EL (cell line): Measurements from ENCODE around the gene PARP6.

Experiments used
- DNase-seq: peaks from one replicate; pipeline ENCODE4 v3.0.0-alpha.2; 2016

The PARP6 gene

GRCh38 chr15:72231066-72231832, 41.1 kb downstream of the PARP6 start, which contains the start of gene PKM:
Gene PKM (minus strand): TSS chr15:72231190. CDS start chr15:72219097, 12,093 bp downstream.
- DNase-seq, result peak; percentile 98

GRCh38 chr15:72230197-72231065, 41.9 kb downstream of the PARP6 start:
- DNase-seq, result peak; percentile 90

GRCh38 chr15:72229947-72230196, 42.5 kb downstream of the PARP6 start:
- no peak for DNase-seq

DNA sequence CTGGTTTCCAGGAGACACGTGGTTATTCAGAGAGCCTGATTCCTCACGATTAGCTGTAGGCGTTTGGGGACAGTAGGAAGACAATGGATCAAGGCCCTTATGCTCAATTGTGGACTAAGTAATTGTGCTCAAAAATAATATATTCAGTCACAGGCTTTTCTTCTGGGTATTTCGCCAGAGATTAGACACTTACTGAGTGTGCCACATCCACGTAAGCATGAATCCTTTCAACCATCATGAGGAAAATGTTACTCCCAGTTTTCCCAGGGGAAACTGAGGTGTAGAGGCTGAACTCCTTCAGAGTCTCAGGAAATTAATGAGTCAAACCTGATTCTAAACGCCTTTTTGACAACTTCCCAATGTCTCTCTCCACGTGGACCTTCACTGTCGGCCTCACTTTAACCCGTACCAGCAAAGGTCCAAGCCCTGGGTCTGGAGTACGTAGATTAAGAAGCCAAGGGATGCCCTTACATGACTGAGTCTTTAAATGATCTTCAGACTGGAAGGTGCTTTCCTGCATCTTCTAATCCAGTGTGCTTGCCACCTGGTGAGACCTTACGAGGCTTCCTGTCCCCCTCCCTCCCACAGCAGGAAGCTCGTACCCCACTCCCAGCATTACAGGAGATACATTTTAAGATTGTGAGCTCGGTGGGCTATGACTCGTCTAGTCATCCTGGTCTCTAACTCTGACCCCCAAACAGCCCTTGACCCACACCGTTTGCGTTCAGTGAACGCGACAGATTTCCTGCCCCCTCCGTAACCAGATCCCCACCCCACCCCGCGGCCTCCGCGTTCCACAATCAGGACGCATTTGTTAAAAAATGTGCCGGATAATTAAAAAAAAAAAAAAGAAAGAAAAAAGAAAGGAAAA, 43.0 kb downstream of the PARP6 start:
- no peak for DNase-seq

GRCh38 chr15:72227720-72228119, 44.6 kb downstream of the PARP6 start:
- peak; percentile 25 for DNase-seq

- peak; percentile 87 for DNase-seq
Observed at GRCh38 chr15:72227192-72227586, 45.2 kb downstream of the PARP6 start.

DNA sequence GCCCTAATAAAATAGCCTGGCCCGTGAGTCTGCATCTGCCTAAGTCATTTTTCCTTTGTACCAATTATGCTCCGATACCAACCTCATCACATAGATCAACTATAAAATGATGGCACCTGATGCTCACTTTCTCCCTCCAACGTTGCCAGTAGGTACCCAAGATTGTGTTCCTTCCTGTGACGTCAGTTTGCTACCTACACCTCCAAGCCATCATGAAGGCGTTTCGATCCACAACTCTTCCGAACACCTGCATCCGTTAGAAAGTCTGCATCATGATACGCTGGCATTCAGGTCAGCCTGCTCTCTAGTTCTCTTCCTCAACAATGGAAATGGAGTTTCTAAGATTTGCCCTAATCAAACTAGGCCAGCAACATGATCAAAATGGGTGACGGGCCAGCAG, 49.1 kb downstream of the PARP6 start:
- no peak for DNase-seq

GRCh38 chr15:72222393-72222792, 50.0 kb downstream of the PARP6 start:
- peak; percentile 61 for DNase-seq

DNA sequence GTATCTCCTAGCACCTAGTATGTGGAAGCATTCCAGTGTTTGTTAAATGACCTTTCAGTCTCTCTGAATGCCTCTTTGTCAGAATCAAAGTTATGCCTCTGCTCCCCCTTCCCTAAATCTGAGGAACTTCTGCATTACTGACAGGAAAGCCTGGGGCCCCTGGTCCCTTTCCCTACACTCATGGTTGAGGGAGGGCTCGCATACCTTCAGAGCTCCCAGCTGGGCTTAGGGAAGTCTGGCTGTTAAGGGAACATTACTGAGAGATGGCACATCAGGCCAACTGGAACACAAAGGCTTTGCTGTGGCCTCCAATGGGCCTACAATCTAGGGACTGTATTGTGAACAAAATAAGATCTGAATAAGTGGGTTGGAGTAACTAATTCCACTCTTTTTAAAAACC, 51.7 kb downstream of the PARP6 start:
- DNase-seq, result no peak

DNA sequence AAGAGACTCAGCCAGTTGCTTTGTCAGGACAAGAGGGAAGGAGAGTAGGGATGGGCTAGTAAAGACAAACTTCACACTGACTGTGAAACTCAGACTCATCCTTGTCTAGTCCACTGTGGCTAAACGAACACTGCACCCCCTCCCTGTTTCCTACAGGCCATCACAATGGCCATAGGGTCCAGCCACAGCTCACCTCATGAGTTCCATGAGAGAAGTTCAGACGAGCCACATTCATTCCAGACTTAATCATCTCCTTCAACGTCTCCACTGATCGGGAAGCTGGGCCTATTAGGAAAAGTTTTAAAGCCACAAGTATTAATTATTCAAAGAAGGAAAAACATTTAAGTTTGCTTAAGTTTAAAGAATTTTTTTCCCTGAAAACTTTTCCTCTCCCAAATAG, 55.1 kb downstream of the PARP6 start:
- peak; percentile 34 for DNase-seq

DNA sequence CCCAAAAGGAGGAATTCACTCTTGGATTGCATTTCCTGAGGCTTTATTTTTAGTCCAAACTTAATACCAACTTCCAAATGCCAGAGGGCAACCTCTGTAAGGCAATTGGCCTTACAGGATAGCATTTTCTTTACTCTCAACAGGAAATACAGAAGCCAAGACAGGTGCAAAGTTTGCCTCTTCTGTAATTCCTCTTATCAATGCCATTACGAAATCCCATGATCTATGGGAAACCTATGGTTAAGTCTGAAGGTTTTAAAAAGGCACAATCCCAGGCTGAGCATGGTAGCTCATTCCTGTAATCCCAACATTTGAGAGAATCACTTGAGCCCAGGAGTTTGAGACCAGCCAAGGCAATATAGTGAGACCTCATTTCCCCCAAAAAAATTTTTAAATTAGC, 56.3 kb downstream of the PARP6 start:
- DNase-seq, result no peak

GRCh38 chr15:72207558-72208085, 64.7 kb downstream of the PARP6 start:
- DNase-seq, result no peak

DNA sequence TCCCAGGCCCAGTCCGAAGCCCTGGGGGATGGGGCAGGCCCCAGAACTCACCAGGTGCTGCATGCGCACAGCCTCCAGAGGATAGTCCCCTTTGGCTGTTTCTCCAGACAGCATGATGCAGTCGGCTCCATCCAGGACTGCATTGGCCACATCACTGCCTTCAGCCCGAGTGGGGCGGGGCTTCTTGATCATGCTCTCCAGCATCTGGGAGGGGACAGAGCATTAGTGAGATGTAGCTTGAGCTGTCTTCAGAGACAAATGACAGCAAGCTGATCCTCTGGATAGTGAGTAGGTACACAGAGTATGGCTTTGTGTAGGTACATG, 65.7 kb downstream of the PARP6 start:
- DNase-seq, result no peak

DNA sequence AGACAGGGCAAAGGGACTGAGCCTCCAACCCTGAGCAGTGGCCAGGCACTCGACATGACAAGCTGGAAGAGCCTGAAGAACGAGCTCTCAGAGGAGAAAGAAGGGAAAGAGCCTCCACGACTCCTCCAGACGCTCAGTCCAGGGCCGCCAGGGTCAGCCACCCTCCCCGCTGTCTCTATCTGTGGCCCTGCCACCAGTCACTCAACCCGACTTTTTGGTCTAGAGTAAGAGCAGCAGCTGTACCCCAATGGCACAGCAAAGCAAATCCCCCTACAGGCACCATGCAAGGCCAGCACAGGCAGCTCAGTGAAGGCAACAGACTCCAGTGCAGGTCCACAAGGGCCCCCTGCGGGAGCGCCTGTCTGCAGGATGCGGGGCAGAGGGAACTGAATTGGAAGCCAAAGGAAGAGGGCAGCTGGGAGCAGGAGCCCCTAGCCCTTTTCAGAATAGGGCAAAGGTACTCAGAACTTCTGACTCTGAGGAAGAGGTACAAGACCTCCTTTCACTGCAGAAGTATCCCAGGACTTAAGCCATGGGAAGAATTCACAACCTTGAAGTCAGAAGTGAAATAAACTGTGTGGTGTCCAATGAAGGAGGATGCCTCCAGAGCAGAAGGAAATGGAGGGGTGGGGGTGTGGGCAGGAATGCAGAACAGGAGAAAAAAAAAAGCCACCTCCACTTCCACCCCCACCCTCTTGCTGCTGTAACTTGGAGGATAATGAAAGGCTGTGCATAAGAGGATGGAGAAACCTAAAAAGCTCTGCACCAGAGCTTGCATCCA, 66.3 kb downstream of the PARP6 start:
- no peak for DNase-seq

DNA sequence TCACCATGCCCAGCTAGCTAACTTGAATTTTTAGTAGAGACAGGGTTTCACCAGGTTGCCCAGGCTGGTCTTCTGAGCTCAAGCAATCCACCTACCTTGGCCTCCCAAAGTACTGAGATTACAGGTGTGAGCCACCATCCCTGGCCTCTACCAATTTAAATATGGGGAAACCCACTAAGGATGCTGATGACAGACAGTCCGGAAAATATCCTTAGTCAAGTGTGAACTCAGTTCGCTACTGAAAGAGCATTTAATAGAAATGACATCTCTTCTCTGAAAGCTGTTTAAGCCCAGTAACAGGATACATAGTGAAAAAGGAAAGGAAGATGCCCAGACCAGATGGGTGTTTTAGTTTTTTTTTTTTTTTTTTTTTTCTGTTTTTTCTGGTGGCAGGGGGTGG, 67.1 kb downstream of the PARP6 start:
- no peak for DNase-seq

- peak; percentile 88 for DNase-seq
Observed at GRCh38 chr15:72203507-72203837, 68.9 kb downstream of the PARP6 start.

- no peak for DNase-seq
Observed at GRCh38 chr15:72202801-72203506, 69.4 kb downstream of the PARP6 start.

GRCh38 chr15:72202302-72202701, 70.1 kb downstream of the PARP6 start:
- DNase-seq, result no peak

- DNase-seq, result no peak
Observed at GRCh38 chr15:72201391-72201921, 70.9 kb downstream of the PARP6 start.

DNA sequence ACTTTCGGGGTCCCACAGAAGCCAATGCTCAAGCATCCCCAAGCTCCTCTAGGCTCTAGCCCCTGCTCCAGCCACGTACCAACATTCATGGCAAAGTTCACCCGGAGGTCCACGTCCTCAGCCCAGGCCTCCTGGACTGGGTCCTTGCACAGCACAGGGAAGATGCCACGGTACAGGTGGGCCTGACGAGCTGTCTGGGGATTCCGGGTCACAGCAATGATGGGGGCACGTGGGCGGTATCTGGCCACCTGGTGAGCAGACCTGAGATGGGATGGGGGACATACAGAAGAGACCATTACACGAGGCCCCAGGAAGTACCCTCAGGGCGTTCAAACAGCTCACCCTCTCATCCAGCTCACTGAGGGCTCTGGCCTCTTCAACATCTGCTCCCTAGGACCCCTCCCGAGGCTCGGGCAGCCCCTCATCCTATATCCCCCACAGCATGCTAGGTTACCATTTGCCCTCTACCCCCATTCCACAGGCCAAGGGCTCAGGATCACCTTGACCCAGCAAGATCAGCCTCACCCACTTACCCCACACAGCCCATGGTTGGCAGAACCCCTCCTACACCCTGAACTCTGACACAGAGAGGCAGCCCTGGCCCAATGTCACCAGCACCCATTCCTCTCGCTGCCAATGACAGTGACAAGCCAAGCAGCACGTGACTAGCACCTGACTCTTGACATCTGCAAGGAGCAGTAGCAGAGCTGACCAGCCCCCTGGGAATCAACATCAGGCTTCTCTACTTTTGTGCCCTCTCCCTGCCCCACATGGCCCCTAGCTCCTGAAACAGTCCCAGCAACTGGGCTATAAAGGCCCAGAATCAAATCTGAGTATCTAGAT, 71.7 kb downstream of the PARP6 start:
- no peak for DNase-seq
